HG03558 (cell line): ENCODE measurements around the gene SP9.

Source experiments
- ATAC-seq: cut with Tn5 transposase; IDR thresholded peaks from one replicate; pipeline ENCODE4 v1.9.1; 2021; ENCODE audit warnings: moderate number of reproducible peaks; ENCODE audit not compliant: unreplicated experiment; ENCODE audit errors: extremely low read depth

Gene SP9

DNA sequence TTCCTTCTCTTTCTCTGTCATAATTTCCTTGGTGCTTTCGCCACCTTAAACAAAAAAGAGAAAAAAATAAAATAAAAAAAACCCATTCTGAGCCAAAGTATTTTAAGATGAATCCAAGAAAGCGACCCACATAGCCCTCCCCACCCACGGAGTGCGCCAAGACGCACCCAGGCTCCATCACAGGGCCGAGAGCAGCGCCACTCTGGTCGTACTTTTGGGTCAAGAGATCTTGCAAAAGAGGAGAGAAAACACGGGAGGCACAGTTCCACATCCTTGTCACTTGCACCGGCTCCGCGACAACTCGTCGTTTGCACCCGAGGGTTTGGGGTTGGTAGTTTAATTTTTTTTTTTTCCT is 1.8 kb upstream of the SP9 start:
- ATAC-seq = no peak

DNA sequence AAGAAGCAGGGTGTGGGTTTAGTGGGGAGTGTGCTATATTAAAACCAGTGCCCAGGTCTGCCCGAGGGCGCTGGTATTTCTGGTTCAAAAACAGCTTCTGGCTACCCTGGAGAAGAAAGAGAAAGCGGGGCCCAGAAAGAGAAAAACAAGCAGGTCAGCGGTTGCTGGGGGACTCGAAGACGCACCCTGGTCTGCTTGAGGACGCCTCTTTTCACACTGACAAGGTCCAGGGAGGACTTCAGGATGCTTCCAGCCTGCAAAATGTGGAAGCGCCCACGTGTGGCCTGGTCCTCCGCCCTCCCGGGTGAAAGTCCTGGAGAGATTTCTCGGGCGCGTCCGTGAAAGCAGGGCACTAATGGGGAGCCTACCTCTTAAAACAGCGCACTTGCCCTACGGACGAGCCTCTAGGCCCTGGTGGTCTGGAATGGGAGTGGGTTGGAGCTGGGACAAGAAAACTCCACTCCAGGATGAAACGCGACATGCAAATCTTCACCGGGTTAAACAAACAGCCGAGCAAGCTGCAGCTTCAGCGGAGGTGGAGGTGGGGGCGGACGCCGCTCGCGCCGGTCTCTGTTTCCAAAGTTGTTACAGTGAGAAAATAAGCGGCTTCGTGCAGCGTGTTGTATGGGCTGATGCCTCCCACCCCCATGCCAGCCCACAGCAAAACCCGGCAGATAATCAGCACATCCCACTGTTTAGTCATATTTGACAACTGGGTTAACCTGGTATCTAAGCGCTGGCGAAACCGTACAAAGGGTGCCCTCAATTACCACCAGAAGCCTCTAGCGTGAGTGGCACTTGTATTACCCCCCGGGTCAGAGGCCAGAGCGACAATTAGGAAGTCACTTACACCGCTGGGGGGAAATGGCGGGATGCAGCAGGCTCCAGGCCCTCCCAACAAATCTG is 1.1 kb upstream of the SP9 start:
- no peak for ATAC-seq

DNA sequence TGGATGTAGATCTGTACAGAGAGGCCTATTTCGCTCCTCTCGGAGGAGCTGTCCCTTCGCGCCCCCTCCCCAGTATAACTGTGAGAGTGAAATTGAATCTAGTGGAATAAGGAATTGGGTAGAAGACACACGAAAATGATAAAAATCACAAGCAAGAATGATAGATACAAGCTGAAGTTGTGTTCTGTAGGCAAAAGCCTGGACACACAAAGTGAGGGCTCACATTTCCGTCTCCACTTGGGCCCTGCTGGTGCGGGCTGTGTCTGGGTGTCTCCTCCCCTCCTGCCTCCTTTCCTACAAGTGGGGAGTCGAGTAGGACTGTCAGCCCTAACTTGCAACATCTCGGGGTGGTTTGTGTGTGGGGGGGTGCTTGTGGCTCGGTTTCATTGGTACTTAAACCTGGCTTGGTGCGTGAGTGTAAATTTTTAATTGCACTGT is 457 bp upstream of the SP9 start:
- no peak for ATAC-seq

DNA sequence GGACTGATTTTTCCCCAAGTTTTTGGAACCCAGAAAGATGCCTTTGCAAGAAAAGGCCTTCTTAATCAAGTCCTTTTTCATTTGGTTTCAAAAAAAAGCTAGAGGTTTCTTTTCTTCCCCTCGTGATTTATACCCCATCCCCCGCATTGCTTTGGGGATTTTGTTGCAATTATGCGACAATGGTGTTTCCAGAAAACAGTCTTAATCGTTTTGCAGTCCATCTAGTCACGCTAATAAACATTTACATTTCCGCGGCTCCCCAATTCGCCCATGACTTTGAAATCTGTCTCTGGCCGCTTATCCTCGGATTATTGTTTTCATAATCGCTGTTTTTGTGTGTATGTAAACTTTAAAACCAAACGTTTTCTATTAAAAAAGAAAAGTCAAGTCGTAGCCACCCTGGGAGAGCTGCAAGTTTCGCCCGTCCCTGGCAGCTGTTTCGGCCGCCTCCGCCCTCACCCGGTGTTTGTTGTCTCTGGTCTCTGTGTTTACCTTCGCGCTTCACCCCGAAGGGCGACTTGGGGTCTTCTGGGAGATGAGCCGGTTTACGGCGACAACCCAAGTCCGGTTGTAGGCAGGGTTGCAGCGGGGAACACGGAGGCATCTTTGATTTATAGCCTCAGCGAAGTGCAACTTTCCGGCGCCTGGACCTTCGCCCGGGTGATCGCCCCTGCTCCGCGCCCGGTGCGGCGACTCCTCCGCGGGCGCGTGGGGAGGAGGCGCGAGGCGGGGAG is 667 bp downstream of the SP9 start:
- ATAC-seq = no peak

DNA sequence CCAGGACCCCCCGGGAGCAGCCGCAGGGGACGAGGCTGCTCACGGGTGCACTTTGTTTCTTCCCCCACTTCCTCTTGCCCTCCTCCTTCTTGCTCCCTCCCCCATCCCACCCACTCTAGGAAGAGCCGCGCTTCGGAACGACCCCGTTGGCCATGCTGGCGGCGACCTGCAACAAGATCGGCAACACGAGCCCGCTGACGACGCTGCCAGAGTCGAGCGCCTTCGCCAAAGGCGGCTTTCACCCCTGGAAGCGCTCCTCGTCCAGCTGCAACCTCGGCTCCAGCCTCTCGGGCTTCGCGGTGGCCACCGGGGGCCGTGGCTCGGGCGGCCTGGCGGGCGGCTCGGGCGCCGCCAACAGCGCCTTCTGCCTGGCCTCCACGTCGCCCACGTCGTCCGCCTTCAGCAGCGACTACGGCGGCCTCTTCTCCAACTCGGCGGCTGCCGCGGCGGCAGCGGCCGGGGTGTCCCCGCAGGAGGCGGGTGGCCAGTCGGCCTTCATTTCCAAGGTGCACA is 1.3 kb downstream of the SP9 start:
- no peak for ATAC-seq

DNA sequence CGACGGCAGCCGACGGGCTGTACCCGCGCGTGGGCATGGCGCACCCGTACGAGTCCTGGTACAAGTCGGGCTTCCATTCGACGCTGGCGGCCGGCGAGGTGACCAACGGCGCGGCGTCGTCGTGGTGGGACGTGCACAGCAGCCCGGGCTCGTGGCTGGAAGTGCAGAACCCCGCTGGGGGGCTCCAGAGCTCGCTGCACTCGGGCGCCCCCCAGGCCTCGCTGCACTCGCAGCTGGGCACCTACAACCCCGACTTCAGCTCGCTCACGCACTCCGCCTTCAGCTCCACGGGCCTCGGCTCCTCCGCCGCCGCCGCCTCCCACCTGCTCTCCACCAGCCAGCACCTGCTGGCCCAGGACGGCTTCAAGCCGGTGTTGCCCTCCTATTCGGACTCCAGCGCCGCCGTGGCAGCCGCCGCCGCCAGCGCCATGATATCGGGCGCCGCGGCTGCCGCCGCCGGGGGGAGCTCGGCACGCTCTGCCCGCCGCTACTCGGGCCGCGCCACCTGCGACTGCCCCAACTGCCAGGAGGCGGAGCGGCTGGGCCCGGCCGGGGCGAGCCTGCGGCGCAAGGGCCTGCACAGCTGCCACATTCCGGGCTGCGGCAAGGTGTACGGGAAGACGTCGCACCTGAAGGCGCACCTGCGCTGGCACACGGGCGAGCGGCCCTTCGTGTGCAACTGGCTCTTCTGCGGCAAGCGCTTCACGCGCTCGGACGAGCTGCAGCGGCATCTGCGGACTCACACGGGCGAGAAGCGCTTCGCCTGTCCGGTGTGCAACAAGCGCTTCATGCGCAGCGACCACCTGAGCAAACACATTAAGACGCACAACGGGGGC is 2.0 kb downstream of the SP9 start:
- no peak for ATAC-seq

DNA sequence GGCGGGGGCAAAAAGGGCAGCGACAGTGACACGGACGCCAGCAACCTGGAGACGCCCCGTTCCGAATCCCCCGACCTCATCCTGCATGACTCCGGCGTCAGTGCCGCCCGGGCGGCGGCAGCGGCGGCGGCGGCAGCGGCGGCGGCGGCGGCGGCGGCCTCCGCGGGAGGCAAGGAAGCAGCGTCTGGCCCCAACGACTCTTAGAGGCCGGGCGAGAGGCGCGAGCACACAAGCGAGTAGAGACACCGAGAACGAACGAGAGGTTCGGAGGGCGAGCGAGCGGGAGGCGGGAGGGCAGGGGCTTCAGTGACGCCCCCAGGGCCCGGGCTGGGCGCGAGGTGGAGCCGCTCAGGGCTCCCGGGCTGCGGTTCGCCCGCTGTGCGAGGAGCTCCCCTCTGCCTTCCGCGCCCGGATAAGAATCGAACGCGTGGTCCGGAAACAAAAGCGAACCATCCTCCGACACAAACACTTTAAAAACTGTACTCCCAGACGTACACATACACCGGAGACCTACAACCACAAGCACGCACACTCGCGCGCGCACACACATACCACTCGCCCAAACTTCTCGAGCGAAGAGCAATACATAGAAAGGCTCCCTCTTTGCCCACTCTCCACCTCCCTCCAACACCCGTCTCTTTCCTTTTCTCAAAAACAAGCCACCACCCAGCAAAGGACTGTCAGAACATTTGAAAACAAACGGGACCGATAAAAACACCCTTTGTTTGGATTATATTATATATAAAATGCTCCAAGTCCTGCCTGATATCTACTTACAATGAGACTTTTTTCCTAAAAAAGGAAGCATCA is 2.8 kb downstream of the SP9 start:
- no peak for ATAC-seq

DNA sequence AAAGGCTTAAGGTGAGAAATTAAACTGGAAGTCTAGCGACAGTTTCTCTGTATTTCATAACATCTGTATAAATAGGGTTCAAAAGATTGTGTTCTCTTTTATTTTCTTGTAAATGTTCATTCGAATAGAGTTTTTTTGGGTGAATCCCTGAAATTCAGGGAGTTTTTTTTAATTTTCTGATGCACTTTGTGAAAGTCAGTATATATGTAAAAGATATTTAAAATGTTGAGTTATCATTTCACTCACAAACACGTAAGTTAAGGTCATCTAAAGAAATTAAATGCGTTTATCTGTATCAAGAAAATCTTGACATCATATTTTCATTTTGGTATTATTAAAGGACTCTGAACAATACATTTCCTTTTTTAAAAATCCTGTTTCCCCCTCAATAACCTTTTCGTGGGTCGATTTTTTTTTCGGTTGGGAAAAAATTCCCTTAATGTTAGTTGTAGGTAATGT is 3.4 kb downstream of the SP9 start:
- ATAC-seq = no peak

DNA sequence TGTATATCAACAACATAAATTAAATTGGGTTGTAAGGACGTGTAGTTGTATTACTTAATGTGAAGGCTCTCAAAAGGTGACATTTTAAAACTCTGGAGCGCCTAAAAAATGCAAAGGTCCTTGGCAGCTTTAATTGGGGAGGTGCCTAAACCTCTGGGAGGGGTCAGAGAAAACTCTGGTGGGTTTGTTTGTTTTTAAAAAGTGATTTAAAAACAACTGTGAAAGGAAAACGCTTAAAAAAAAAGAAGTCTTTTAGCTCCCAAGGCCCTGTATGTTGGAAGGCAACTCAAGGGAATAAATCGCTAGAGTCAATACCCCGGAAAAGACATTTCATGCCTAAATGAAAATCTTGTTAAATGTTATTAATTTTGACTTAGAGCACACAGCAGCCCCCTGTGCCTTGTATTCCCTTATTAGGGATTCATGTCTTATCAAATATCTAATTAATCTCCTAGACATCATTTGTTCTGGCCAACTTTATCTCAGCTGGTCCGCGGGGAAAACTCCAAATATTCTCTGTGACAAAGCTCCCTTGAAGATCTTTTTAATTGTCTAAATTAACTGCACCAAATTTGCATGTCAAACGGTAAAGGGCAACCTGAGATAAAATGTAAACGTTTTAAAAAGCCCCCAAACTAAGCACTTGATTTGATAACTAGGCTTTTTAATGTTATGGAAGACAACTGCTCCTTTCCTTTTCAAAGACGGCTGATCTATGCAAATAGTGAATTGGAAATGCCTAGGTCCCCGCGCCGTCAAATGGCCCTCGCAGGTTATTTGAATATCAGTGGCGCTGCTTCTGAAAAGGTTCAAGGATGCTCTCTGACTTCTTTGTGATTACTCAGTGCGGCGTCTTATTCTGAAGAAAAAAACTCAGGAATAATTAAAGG is 4.2 kb downstream of the SP9 start:
- no peak for ATAC-seq

DNA sequence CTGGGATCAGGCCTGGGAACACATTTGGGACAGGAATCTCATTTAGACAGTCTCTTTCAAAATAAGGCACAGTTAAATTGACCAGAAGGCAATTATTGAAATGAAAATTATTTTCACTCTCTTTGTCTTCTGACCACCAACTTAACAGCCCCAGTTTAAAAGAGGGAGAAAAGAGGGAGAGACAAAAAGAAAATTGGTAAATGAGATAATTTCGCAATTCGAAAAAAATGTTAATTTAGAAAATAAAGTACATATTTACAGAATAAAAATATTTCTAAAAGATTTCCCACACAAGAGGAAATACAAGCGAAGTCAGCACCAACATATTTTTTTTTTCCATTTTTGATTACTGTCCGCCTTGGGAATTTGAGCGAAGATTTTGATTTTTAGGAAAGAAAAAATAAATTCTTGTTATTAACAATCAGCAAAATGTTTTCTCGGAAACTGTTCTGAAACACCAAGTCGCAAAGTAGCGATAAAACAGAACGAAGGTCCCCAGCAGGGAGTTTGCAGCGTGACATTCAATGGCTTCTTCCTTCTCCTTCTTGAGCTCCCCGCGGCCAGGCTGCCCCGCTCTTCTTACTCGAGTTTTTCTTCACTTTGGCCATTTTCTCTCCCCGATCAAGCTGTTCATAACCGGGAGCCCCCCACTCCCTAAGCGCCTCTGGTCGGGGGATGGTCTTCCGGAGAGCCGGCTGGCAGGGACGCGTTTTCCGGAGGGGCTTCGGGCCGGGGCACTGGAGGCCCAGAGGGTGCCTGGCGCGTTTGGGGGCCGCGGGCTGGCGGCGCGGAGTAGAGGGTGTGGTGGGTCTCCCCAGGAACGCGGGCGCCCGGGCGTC is 5.0 kb downstream of the SP9 start:
- ATAC-seq = no peak

DNA sequence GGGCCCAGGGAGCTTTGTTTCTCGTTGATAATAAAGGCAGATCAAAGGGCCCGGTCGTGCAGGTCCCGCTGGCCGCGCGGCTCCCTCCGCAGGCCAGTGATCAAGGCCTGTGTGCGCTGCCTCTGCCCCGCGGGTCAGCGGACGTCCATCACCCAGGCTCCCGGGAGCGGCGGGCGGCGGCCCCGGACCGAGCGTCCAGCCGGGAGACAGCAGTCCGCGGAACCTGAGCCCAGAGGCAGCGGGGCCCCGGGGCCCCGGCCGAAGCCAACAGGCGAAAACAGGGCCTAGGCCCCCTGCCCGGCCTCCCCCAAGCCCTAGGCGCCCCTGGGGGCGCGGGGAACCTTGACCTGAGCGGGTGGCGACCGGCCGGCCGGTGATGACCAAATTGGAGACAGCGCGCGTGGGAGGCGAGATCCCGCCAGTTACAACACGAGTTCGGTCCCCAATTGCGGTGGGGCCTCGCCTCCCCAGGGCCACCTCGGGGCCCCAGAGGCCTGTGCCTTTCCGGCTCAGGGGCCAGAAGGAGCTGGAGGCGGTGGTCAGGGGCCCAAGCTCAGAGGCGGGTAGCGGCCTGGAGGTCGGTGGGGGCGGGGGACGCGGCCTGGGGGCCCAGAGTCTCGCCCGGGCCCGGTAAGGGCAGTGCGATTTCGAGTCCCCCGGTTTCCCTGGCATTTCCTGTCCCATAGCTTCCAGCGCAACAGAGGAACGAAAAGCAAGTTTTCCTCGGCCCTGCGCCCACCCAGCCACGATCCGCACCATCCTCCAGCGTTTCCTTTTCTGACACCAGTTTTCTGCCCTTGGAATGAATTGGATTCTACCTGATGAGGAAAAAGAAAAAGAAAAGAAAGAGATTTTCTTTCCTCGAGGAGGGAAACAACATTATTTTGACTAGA is 5.9 kb downstream of the SP9 start:
- ATAC-seq = no peak

DNA sequence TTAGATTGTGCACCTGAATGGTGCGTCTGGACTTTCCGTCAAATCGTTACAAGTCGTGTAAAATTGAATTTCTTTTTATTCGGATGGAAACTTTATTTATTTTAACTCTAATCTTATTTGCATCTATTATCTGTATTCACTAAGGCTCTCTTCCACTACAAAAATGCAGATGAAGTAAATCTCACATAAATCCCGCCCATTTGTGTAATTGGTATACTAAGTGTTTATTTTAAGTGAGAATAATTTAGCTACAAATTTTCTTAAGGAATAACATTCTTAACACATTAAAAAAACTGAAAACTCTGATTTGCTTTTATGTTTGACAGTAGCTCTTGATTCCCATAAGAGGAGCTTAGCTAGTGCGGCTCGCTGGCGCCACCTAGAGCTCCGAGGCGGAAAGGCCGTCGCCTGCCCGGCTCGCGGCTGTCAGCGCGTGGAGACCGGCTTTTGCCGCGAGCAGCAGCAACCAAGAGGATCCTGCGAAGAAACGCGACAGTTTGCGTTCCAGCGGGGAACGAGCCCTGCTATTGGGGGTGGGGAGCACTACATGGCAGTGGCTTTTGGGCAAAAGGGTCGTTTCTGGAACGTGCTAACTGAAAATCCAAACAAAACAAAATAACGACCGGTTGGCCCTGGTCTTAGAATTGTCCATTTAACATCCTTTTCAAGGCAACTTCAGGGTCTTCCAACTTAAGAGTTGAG is 6.7 kb downstream of the SP9 start:
- ATAC-seq = no peak

DNA sequence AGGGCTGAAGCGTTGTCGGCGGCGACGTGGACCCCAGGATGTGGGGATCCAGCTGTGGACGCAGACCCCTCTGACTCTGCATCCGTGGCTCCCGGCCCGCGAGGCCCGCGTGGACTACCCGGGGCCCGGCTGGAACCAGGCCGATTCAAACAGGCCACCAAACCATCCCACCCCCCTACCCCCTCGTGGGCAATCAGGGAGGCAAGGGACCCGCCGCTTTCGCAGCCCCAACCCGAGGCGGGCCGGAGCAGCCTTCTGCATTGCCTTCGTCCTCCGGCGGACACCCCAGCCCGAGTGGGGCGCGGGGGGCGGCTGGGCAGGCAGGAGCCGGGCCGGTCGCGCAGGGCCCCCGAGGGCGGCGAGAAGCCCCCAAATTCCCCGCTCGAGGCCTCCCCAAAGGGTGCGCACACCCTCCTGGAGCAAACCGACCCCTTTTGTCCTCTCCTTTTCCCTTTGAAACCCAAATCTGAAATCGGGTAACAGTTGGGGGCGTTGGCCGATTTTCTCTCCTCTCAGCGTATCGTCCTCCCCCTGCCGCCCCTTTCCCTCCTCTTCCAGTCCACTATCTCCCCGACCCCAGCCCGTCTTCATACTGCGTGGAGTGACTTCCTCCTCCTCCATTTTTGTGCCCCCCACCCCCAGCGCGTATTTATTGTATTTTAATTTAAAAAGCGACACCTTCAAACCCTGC is 7.4 kb downstream of the SP9 start:
- no peak for ATAC-seq

DNA sequence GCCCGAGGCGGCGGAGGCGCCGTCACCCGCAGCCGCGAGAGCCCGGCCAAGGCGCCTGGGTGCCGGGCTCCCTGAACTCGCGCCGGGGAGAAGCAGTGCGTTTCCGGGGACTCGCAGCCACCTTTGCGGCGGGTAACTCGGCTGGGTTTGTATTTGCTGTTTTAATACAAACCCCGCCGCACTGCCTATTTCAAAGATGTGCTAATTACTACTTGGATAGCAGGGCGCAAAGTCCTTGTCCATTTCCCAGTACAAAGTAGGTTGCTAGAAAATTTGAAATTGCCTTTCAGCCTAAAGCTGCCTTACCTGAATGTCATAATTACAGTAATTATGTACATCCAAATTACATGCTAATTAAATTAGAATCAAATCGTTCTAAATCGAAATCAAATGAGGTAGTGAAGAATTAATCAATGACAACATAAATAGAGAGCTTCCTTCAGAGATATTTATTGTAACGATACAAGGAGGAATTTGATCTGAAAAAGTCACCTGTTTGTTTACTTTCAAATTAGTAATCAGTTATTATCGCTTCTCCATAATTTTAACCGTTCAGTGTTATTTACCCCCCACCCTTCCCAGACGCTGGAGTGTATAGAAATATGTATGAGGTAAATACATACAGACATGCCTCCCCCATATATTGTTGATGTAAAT is 8.1 kb downstream of the SP9 start:
- ATAC-seq = no peak

DNA sequence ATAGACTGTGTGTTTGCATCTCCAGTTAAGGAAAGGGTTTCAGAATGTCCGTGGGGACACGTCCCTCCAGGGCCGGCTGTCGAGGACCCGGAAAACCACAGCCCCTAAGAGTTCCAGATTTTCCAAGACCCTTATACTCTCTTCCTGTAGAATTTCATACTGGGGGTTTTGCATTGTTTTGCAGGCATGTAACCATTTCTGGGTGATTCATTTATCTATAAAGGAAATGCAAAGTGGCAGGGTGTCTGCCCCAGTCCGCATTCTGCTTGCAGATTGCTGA is 8.5 kb downstream of the SP9 start:
- ATAC-seq = no peak
